Raji (cell line): Measurements from ENCODE around the gene ZXDC.

Source experiments
- POLR2A ChIP-seq: IDR thresholded peaks from 2 replicates; pipeline ENCODE4 v1.6.1; 2011; ENCODE audit warnings: low read depth, low read length, control low read depth; ENCODE audit not compliant: insufficient read depth

ZXDC gene

GRCh38 chr3:126401611-126402160 lies 74.0 kb downstream of the ZXDC start:
- TF ChIP-seq POLR2A, result no peak

GRCh38 chr3:126399756-126400155 lies 75.9 kb downstream of the ZXDC start:
- TF ChIP-seq POLR2A, result no peak

GRCh38 chr3:126399351-126399735 lies 76.3 kb downstream of the ZXDC start:
- no peak for TF ChIP-seq POLR2A

- TF ChIP-seq POLR2A, result no peak
These were observed 77.0 kb downstream of the ZXDC start for GRCh38 chr3:126398423-126399350.

- TF ChIP-seq POLR2A, result no peak
These were observed 77.9 kb downstream of the ZXDC start for GRCh38 chr3:126397610-126398422.

- no peak for TF ChIP-seq POLR2A
These were observed 79.2 kb downstream of the ZXDC start for GRCh38 chr3:126396536-126396935.

GRCh38 chr3:126395846-126396513 lies 79.7 kb downstream of the ZXDC start:
- no peak for TF ChIP-seq POLR2A

- TF ChIP-seq POLR2A, result no peak
These were observed 80.7 kb downstream of the ZXDC start for GRCh38 chr3:126394977-126395321.

- TF ChIP-seq POLR2A, result no peak
These were observed 81.3 kb downstream of the ZXDC start, which contains the start of gene CFAP100 for GRCh38 chr3:126394179-126394976. Gene CFAP100, plus strand, starts transcription at chr3:126394909. Its CDS starts 1,092 bp downstream, at chr3:126396001.

GRCh38 chr3:126393563-126393962 lies 82.1 kb downstream of the ZXDC start:
- no peak for TF ChIP-seq POLR2A

- no peak for TF ChIP-seq POLR2A
These were observed 83.4 kb downstream of the ZXDC start for GRCh38 chr3:126392246-126392645.

GRCh38 chr3:126391631-126392030 lies 84.1 kb downstream of the ZXDC start:
- TF ChIP-seq POLR2A, result no peak

- TF ChIP-seq POLR2A, result no peak
These were observed 84.9 kb downstream of the ZXDC start for GRCh38 chr3:126390751-126391150.

- no peak for TF ChIP-seq POLR2A
These were observed 85.5 kb downstream of the ZXDC start for GRCh38 chr3:126390201-126390600.
